SK-N-SH (cell line): ENCODE data around the gene KCNJ3. TPM values are rescaled to one million over a fixed set of nuclear protein-coding genes. Genes with fewer than 3 reads are reported as not detected.
"Not testable (repeated sequence)": the region's sequence is repeated elsewhere in the genome, so short reads cannot be mapped to it uniquely, and the experiment has no call there.

Experiments used
- CTCF ChIA-PET: fragments of 300-600, 350-600 bp; formaldehyde crosslinking; extraction: SDS; loops from one replicate; lab custom pipeline; 2021; lab: Yijun Ruan, JAX
- POLR2A ChIA-PET: fragments of 350-600 bp; sonication (Branson Sonifier 250); formaldehyde crosslinking; extraction: SDS; loops from one replicate; lab custom pipeline; 2020; ENCODE audit warnings: antibody characterized with exemption, inconsistent platforms; lab: Yijun Ruan, JAX
- DNase-seq: peaks from one replicate; pipeline ENCODE4 v3.0.0; 2012
- H2AFZ ChIP-seq: fragments of 200-600 bp; sonication (generic); 2 replicates; pipeline ENCODE4 v1.8.1; 2016; ENCODE audit warnings: antibody characterized with exemption, mild to moderate bottlenecking, low read depth
- H3F3A ChIP-seq: fragments of 200-600 bp; sonication (generic); replicated peaks from 2 replicates; pipeline ENCODE3; 2016; ENCODE audit warnings: antibody characterized with exemption, mild to moderate bottlenecking; ENCODE audit not compliant: insufficient read depth
- H3K27ac ChIP-seq, 2 experiments: fragments of 200-500 bp in 1 of 2; fragments of 200-600 bp in 1 of 2; sonication (Bioruptor generic) in 1 of 2; sonication (generic), shearing (Covaris generic) in 1 of 2; 2 replicates each; pipeline versions ENCODE4 v1.5.1 to v1.6.1; 2014 to 2016; ENCODE audit warnings: low read depth in 2 of 2, inconsistent platforms in 1 of 2, low read length in 1 of 2, mild to moderate bottlenecking in 1 of 2, mixed read lengths in 1 of 2
- H3K27me3 ChIP-seq: fragments of 200-600 bp; sonication (generic), shearing (Covaris generic); 2 replicates; pipeline ENCODE4 v1.6.1; 2016; ENCODE audit warnings: mixed run types; ENCODE audit not compliant: insufficient read depth
- H3K36me3 ChIP-seq, 2 experiments: fragments of 200-500 bp in 1 of 2; fragments of 200-600 bp in 1 of 2; sonication (Bioruptor generic) in 1 of 2; sonication (generic) in 1 of 2; replicated peaks in 1 of 2; 2 replicates each; pipeline versions ENCODE3 to v1.5.1; 2014 to 2016; ENCODE audit warnings: low read length in 1 of 2, mild to moderate bottlenecking in 1 of 2; ENCODE audit not compliant: insufficient read depth in 2 of 2, control insufficient read depth in 1 of 2
- H3K4me1 ChIP-seq, 2 experiments: fragments of 200-500 bp in 1 of 2; fragments of 200-600 bp in 1 of 2; sonication (Bioruptor generic) in 1 of 2; sonication (generic), shearing (Covaris generic) in 1 of 2; 2 replicates each; pipeline versions ENCODE4 v1.5.1 to v1.6.1; 2014 to 2016; ENCODE audit warnings: low read depth in 1 of 2, low read length in 1 of 2, mixed run types in 1 of 2; ENCODE audit not compliant: insufficient read depth in 2 of 2, control insufficient read depth in 1 of 2
- H3K4me2 ChIP-seq: fragments of 200-600 bp; sonication (generic), shearing (Covaris generic); 2 replicates; pipeline ENCODE4 v1.6.1; 2017; ENCODE audit warnings: mixed run types
- H3K4me3 ChIP-seq, 2 experiments: fragments of 200-500 bp in 1 of 2; fragments of 200-600 bp in 1 of 2; sonication (Bioruptor generic) in 1 of 2; sonication (generic), shearing (Covaris generic) in 1 of 2; 2 replicates each; pipeline versions ENCODE4 v1.5.1 to v1.8.1; 2014 to 2016; ENCODE audit warnings: low read depth in 2 of 2, inconsistent platforms in 1 of 2, low read length in 1 of 2, mild to moderate bottlenecking in 1 of 2, mixed read lengths in 1 of 2, moderate library complexity in 1 of 2
- H3K79me2 ChIP-seq: fragments of 200-600 bp; sonication (generic); 2 replicates; pipeline ENCODE4 v1.8.1; 2017; ENCODE audit warnings: mild to moderate bottlenecking; ENCODE audit not compliant: insufficient read depth
- H3K9ac ChIP-seq: fragments of 200-600 bp; sonication (generic); 2 replicates; pipeline ENCODE4 v1.6.1; 2017; ENCODE audit warnings: mixed run types
- H3K9me2 ChIP-seq: fragments of 200-600 bp; sonication (generic); 2 replicates; pipeline ENCODE4 v1.6.1; 2017; ENCODE audit warnings: mixed run types
- H3K9me3 ChIP-seq: fragments of 200-600 bp; sonication (generic); 2 replicates; pipeline ENCODE4 v1.6.1; 2017; ENCODE audit warnings: mixed run types, mild to moderate bottlenecking, moderate library complexity
- H4K20me1 ChIP-seq: fragments of 200-600 bp; sonication (generic); 2 replicates; pipeline ENCODE4 v1.6.1; 2017; ENCODE audit warnings: mild to moderate bottlenecking, mixed run types; ENCODE audit not compliant: insufficient read depth
- CTCF ChIP-seq: fragments of 200-600 bp; sonication (generic); IDR thresholded peaks from 2 replicates; pipeline ENCODE4 v1.6.1; 2017; ENCODE audit warnings: antibody characterized with exemption, mild to moderate bottlenecking, moderate library complexity
- EP300 ChIP-seq, 2 experiments: IDR thresholded peaks; 2 replicates each; pipeline versions ENCODE4 v1.4.0 to v1.6.1; 2012; ENCODE audit warnings: borderline replicate concordance in 1 of 2, low read depth in 1 of 2, low read length in 1 of 2
- EZH2phosphoT487 ChIP-seq: fragments of 200-600 bp; sonication (generic); IDR thresholded peaks from 2 replicates; pipeline ENCODE4 v1.6.1; 2017; ENCODE audit warnings: low read depth, mixed run types, mild to moderate bottlenecking, antibody characterized with exemption, moderate library complexity, borderline replicate concordance
- FOSL2 ChIP-seq: IDR thresholded peaks from 2 replicates; pipeline ENCODE4 v1.4.0; 2012; ENCODE audit warnings: low read depth, mild to moderate bottlenecking, moderate library complexity, borderline replicate concordance
- FOXJ3 ChIP-seq: sonication (generic); formaldehyde crosslinking; IDR thresholded peaks from 2 replicates; pipeline ENCODE4 v1.5.1; 2020; ENCODE audit warnings: mild to moderate bottlenecking, missing genetic modification reagents
- GABPA ChIP-seq: IDR thresholded peaks from 2 replicates; pipeline ENCODE4 v1.4.0; 2012; ENCODE audit warnings: low read depth, mild to moderate bottlenecking
- MXI1 ChIP-seq: IDR thresholded peaks from 2 replicates; pipeline ENCODE4 v1.6.1; 2012; ENCODE audit warnings: mild to moderate bottlenecking, low read depth, low read length, improper control_type of control experiment
- RAD21 ChIP-seq: IDR thresholded peaks from 2 replicates; pipeline ENCODE4 v1.6.1; 2012; ENCODE audit warnings: mild to moderate bottlenecking, low read length
- TAF1 ChIP-seq: IDR thresholded peaks from 2 replicates; pipeline ENCODE4 v1.6.1; 2012; ENCODE audit warnings: low read depth, mild to moderate bottlenecking, low read length, moderate library complexity, borderline replicate concordance
- USF2 ChIP-seq: fragments of 150-350 bp; IDR thresholded peaks from 2 replicates; pipeline ENCODE4 v1.6.1; 2017; ENCODE audit warnings: antibody characterized with exemption, low read length, low read depth, borderline replicate concordance
- WGBS: methylation state at CpG from one replicate; pipeline ENCODE4 v1.1.6; 2017; ENCODE audit warnings: low lambda C conversion rate; 5-methylcytosine and 5-hydroxymethylcytosine counted together
- polyA plus RNA-seq, 3 experiments: library from polyadenylated mRNA; depleted of rRNA; stranded (reverse); fragments of >200 nt; gene quantifications; 2 replicates each; pipeline ENCODE4 v1.2.3, GENCODE V29; 2012

Gene KCNJ3
- polyA plus RNA-seq, 1 of the 3 experiments (the other 2 are of a cell fraction) = not detected

GRCh38 chr2:154849482-154849881 is 151.0 kb downstream of the KCNJ3 start:
- Histone ChIP-seq H3K27ac (no peak overlapping the region), H3K9me3 (no peaks in the 10 kb centered on the region), H3K9me2 (no peaks in the 10 kb centered on the region), H3K4me3 (no peak overlapping the region), H3K9ac (no peak overlapping the region), H3K4me1 (no peaks in the 10 kb centered on the region), H2AFZ (no peak overlapping the region), H3K27me3 (no peaks in the 10 kb centered on the region), H3K79me2 (no peaks in the 10 kb centered on the region), H3F3A (no peaks in the 10 kb centered on the region), H3K36me3 (no peaks in the 10 kb centered on the region), H4K20me1 (no peaks in the 10 kb centered on the region), H3K4me2 (no peak overlapping the region)
- CTCF ChIA-PET = no interaction called here
- POLR2A ChIA-PET = no interaction called here
- WGBS = 27% methylated on average over 3 of the region's 3 CpGs
- TF ChIP-seq MXI1 (no peak), USF2 (no peak), EZH2phosphoT487 (no peak)
- DNase-seq = no peak

- Histone ChIP-seq H3K4me2 (no peak overlapping the region), H4K20me1 (no peaks in the 10 kb centered on the region), H3K9me3 (no peaks in the 10 kb centered on the region), H2AFZ (no peak overlapping the region), H3K4me1 (no peaks in the 10 kb centered on the region), H3K4me3 (no peak overlapping the region), H3K27ac (no peak overlapping the region), H3K9ac (no peak overlapping the region), H3K27me3 (no peaks in the 10 kb centered on the region), H3K36me3 (no peaks in the 10 kb centered on the region), H3K79me2 (no peaks in the 10 kb centered on the region), H3F3A (no peaks in the 10 kb centered on the region), H3K9me2 (no peaks in the 10 kb centered on the region)
- TF ChIP-seq EP300 (IDR thresholded peaks at IDR 0.05; ENCODE audit: borderline replicate concordance in 1 of 2, low read depth in 1 of 2, low read length in 1 of 2) (no peak), RAD21 (no peak), FOXJ3 (CRISPR knock-in tag) (no peak), FOSL2 (no peak), CTCF (no peak), TAF1 (no peak)
- ChIA-PET CTCF (no interaction called here), POLR2A (no interaction called here)
- no peak for DNase-seq
These were observed 152.0 kb downstream of the KCNJ3 start for GRCh38 chr2:154850532-154850931.

GRCh38 chr2:154855138-154855537 is 156.6 kb downstream of the KCNJ3 start:
- DNase-seq = no peak
- POLR2A ChIA-PET = no interaction called here

GRCh38 chr2:154867151-154867550 is 168.7 kb downstream of the KCNJ3 start:
- H3K9ac ChIP-seq, H3K27ac ChIP-seq, H3K9me3 ChIP-seq, H3K4me2 ChIP-seq, H3K27me3 ChIP-seq, H3F3A ChIP-seq, DNase-seq, POLR2A ChIA-PET, H2AFZ ChIP-seq, H3K4me3 ChIP-seq, H4K20me1 ChIP-seq, H3K79me2 ChIP-seq, H3K9me2 ChIP-seq, H3K4me1 ChIP-seq, H3K36me3 ChIP-seq: not testable (repeated sequence)
- CTCF ChIA-PET = interaction anchor here (0.6 kb wide), 1 partner anchor 161 kb away, joined by 3 read pairs; no protein-coding TSS in a partner anchor
- 26% methylated on average over 4 of the region's 4 CpGs for WGBS

More at GRCh38 chr2:154855138-154855537, 156.6 kb downstream of the KCNJ3 start:
- Histone ChIP-seq H3K27me3 (no peaks in the 10 kb centered on the region), H3K4me3 (no peak overlapping the region), H4K20me1 (no peaks in the 10 kb centered on the region), H3K79me2 (no peaks in the 10 kb centered on the region), H2AFZ (no peak overlapping the region), H3K9ac (no peak overlapping the region), H3K27ac (no peak overlapping the region), H3K4me1 (no peaks in the 10 kb centered on the region), H3K9me3 (no peaks in the 10 kb centered on the region), H3K4me2 (no peak overlapping the region), H3K36me3 (no peaks in the 10 kb centered on the region), H3F3A (no peaks in the 10 kb centered on the region), H3K9me2 (no peaks in the 10 kb centered on the region)
- CTCF ChIA-PET = interaction anchor here (1.0 kb wide), 1 partner anchor 277 kb away, joined by 3 read pairs; no protein-coding TSS in a partner anchor
- WGBS = 46% methylated on average over 6 of the region's 6 CpGs
- no peak for TF ChIP-seq GABPA
